ENCODE measurements around the gene ADAMTS2.

ADAMTS2 gene

DNA sequence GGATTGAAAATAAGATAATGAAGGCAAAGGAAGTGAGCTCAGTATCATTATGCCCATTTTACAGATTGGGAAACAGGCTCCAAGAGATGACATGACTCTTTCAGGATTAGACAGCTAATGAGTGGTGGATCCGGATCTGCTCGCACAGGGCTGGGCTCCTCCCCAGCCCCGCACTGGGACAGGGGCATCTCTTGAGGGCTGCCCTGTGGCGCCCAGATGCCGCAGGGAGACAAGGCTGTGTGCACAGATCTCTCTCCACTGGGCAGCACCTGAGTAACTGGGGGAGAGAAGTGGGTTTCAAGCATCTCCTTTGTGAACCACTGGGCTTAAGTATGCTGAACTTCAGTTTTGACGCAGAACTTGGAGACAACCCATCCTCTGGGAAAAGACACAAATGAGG lies 43.9 kb downstream of the ADAMTS2 start:
- DNase-seq (ENCODE audit: low spot score), result peak; percentile 21
- Histone ChIP-seq H3K27me3 (ENCODE audit: insufficient read depth, poor library complexity, severe bottlenecking) (no peaks in the 10 kb centered on the region), H3K27ac (ENCODE audit: poor library complexity, severe bottlenecking) (no peak overlapping the region), H3K4me1 (ENCODE audit: insufficient read depth, poor library complexity, severe bottlenecking) (no peaks in the 10 kb centered on the region), H3K36me3 (ENCODE audit: low read depth) (no peaks in the 10 kb centered on the region), H3K4me3 (ENCODE audit: severe bottlenecking) (no peak overlapping the region), H3K9me3 (ENCODE audit: severe bottlenecking) (peaks cover 14% of the 10 kb centered on the region)
- ATAC-seq (ENCODE audit: low read depth), result no peak
- TF ChIP-seq, protein P1, sequence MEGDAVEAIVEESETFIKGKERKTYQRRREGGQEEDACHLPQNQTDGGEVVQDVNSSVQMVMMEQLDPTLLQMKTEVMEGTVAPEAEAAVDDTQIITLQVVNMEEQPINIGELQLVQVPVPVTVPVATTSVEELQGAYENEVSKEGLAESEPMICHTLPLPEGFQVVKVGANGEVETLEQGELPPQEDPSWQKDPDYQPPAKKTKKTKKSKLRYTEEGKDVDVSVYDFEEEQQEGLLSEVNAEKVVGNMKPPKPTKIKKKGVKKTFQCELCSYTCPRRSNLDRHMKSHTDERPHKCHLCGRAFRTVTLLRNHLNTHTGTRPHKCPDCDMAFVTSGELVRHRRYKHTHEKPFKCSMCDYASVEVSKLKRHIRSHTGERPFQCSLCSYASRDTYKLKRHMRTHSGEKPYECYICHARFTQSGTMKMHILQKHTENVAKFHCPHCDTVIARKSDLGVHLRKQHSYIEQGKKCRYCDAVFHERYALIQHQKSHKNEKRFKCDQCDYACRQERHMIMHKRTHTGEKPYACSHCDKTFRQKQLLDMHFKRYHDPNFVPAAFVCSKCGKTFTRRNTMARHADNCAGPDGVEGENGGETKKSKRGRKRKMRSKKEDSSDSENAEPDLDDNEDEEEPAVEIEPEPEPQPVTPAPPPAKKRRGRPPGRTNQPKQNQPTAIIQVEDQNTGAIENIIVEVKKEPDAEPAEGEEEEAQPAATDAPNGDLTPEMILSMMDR (IDR thresholded peaks at IDR 0.05; ENCODE audit: poor library complexity, severe bottlenecking), result no peak

DNA sequence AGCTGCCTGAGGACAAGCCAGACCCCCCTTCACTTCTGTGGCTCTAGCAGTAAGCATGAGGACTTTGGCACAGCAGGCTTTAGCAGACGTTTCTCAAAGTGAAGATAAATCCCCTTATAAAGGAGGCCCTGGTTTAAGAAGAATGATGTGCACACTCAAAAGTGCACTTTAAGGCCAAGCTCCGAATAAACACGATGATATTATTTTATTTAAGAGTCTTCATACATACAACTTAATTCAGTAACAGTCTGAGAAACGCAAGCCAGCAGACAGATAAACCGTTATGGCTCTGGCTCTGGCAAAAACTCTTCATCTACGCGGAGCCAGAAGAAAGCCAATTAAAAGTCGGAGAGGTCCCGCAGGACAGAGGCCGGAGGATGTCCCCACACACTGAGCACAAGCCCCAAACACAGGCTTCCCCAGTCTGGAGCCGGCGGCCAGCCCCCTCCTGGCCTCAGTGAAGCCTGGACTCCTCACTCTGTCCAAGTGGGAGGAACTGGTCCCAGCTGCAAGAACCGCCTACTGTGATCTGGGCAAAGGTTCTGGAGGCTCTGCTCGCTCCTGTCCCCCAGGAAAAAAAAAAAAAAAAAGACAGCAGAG lies 44.6 kb downstream of the ADAMTS2 start:
- no peak overlapping the region for H3K27ac ChIP-seq (ENCODE audit: poor library complexity, severe bottlenecking)
- no peak overlapping the region for H3K4me3 ChIP-seq (ENCODE audit: severe bottlenecking)
- DNase-seq (ENCODE audit: low spot score), result peak; percentile 54
- H3K4me1 ChIP-seq (ENCODE audit: insufficient read depth, poor library complexity, severe bottlenecking), result no peaks in the 10 kb centered on the region
- TF ChIP-seq, protein P1 (IDR thresholded peaks at IDR 0.05; ENCODE audit: poor library complexity, severe bottlenecking), result no peak
- ATAC-seq (ENCODE audit: low read depth), result no peak
- H3K27me3 ChIP-seq (ENCODE audit: insufficient read depth, poor library complexity, severe bottlenecking), result no peaks in the 10 kb centered on the region
- H3K36me3 ChIP-seq (ENCODE audit: low read depth), result no peaks in the 10 kb centered on the region
- peaks cover 14% of the 10 kb centered on the region for H3K9me3 ChIP-seq (ENCODE audit: severe bottlenecking)

DNA sequence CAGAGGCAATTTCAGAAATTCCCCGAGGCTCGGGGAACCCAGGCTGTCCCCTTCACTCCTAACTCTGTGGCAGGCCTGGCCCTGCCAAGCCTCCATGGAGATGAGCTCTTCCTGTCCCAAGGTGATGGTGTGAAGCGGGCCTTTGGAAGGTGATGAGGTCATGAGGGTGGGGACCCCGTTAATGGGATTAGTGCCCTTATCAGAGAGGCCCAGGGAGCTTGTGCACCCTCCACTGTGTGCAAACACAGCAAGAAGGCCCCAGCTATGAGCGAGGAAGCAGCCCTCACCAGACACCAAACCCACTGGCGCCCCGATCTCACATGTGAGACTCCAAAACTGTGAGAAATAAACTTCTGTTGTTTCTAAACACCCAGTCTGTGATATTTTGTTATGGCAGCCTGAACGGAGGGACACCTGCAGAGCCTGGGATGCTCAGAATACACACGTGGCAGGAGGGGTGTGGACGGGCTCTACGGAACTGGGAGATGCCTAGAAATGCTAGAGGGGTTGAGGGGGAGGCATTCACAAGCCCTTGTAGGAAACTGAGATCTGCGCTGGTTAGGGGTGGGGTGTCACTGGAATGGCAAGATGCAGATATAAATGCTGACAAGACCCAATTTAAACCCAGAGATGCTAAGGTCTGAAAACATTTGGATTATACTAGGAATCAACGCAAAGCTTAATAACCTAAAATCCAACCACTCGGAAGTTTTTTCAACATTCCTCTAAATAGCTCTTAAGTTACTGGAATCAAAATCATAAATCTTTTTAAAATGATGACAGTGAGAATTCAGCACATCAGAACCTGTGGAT lies 46.9 kb downstream of the ADAMTS2 start:
- ATAC-seq (ENCODE audit: low read depth) (no peak), DNase-seq (ENCODE audit: low spot score) (peak; percentile 52)
- Histone ChIP-seq H3K9me3 (ENCODE audit: severe bottlenecking) (peaks cover 4% of the 10 kb centered on the region), H3K36me3 (ENCODE audit: low read depth) (no peaks in the 10 kb centered on the region), H3K27ac (ENCODE audit: poor library complexity, severe bottlenecking) (no peak overlapping the region), H3K4me1 (ENCODE audit: insufficient read depth, poor library complexity, severe bottlenecking) (no peaks in the 10 kb centered on the region), H3K27me3 (ENCODE audit: insufficient read depth, poor library complexity, severe bottlenecking) (no peaks in the 10 kb centered on the region), H3K4me3 (ENCODE audit: severe bottlenecking) (no peak overlapping the region)
- TF ChIP-seq, protein P1 (IDR thresholded peaks at IDR 0.05; ENCODE audit: poor library complexity, severe bottlenecking), result no peak

DNA sequence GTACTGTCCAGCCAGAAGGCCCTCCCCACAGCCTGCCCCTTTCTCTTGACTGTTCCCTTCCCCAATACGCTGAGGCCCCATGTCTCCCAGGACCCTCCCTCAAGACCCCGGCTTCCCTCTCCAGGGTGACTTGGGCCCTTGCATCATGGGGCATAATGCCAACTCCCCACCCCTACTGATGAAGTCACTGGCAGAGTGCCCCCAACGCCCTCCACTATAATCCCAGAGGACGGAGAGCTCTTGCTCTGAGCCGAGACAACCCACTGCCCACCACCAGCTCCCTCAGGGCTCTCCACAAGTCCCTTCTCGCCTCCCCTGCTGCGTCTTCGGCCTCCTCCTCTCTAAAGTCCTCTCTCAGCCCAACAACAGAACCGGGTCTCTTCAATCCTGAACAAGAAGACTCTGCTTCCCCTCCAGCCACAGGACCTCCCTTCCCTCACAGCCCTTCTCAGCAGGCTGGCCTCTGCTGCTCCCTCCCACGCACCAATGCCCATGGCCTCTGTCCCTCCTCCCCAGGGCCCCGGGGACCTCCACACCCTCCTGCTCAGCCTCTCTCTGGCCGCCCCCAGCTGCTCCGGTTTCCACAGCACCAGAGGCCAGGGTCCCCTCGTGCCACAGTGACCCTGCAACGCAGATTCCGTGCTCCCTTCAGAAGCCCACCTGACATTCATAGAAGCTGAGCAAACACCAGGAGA lies 47.6 kb downstream of the ADAMTS2 start:
- Histone ChIP-seq H3K4me3 (ENCODE audit: severe bottlenecking) (no peak overlapping the region), H3K36me3 (ENCODE audit: low read depth) (no peaks in the 10 kb centered on the region), H3K27ac (ENCODE audit: poor library complexity, severe bottlenecking) (no peak overlapping the region), H3K9me3 (ENCODE audit: severe bottlenecking) (peaks cover 4% of the 10 kb centered on the region), H3K4me1 (ENCODE audit: insufficient read depth, poor library complexity, severe bottlenecking) (no peaks in the 10 kb centered on the region), H3K27me3 (ENCODE audit: insufficient read depth, poor library complexity, severe bottlenecking) (no peaks in the 10 kb centered on the region)
- peak; percentile 64 for DNase-seq (ENCODE audit: low spot score)
- TF ChIP-seq, protein P1 (IDR thresholded peaks at IDR 0.05; ENCODE audit: poor library complexity, severe bottlenecking), result no peak
- ATAC-seq (ENCODE audit: low read depth), result no peak

All from RWPE2 (cell line).